OCI-M2 (cell line): ENCODE measurements around the gene SPACA4.
A peak's percentile ranks its signal among the peaks of the same experiment; 100 is the strongest.

Experiments used
- DNase-seq: peaks from one replicate; lab custom pipeline; 2025; ENCODE audit not compliant: unreplicated experiment; lab: John Stamatoyannopoulos, UW

SPACA4 gene

DNA sequence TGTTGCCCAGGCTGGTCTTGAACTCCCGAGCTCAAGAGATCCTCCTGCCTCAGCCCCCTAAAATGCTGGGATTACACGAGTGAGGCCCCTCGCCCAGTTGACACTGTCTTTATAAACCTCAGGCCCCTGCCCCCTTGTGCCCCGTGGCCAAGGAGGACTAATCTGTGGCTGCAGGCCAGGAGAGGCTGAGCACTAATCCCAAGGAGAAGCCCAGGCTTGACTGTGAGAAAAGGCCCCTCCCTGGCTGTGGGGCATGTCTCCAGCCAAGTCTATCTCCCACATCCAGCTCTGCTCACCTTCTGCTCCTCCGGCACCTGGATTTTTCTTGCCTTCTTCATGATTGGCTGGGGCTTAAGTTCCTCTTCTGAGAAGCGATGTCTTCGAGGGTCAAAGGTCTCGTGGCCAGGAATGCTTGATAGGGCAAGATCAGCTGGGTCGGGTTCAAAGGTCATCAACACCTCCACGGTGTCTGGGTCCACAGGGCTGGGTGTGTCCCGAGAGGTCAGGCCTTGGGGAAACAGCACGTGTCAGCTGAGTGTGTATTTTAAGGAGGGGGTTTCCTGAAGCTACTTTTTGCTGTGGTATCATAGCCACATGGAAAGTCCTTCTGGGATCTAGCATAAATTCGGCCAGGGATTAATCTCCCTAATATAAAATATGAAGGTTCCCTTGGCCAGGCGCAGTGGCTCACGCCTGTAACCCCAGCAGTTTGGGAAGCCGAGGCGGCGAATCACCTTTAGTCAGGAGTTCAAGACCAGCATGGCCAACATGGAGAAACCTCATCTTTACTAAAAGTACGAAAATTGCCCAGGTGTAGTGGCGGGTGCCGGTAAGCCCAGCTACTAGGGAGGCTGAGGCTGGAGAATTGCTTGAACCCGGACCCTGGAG, 26.9 kb downstream of the SPACA4 start:
- DNase-seq: no peak

GRCh38 chr19:48634036-48634342, 27.4 kb downstream of the SPACA4 start:
- no peak for DNase-seq

DNA sequence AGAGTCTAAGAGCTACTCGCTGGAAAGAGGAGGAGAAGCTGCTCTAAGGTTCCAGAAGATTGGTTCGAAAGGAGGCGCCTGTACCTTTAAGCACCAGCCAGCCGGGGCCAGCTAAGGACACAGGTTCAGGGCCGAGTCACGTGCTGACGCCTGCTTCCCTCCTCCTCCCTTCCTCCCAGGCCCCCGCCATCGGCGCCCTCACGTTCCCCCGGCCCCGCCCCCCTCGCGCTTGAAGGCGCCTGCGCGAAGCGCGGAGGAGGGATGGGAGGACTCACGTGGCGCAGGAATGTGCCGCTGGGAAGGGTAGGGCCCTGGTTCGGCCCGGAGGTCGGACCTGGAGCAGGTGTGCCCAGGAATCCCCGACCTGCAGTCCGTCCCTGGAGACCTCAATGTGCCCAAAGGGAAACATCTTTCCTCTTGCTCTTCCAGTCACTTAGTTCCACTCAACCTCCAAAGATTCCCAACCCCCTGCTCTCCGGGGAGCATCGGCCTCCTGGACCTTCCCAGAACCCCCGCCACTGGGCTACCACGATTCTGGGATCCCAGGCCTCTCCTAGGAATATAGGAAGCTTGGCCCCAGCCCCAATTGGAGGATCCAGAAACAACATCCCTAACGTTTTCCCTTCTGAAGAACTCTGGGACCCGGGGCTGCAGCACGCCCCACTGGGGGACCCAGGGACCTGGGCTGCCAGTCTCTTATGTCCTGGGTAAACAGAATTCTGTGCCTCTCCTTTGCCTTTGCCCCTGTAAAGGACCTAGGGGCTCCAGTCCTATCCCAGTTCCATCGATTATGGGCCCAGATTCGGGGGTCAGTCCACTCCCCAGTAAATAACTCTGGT, 28.1 kb downstream of the SPACA4 start:
- DNase-seq: peak; percentile 86

- DNase-seq: peak; percentile 59
Measured at GRCh38 chr19:48635263-48635965, 28.9 kb downstream of the SPACA4 start.

DNA sequence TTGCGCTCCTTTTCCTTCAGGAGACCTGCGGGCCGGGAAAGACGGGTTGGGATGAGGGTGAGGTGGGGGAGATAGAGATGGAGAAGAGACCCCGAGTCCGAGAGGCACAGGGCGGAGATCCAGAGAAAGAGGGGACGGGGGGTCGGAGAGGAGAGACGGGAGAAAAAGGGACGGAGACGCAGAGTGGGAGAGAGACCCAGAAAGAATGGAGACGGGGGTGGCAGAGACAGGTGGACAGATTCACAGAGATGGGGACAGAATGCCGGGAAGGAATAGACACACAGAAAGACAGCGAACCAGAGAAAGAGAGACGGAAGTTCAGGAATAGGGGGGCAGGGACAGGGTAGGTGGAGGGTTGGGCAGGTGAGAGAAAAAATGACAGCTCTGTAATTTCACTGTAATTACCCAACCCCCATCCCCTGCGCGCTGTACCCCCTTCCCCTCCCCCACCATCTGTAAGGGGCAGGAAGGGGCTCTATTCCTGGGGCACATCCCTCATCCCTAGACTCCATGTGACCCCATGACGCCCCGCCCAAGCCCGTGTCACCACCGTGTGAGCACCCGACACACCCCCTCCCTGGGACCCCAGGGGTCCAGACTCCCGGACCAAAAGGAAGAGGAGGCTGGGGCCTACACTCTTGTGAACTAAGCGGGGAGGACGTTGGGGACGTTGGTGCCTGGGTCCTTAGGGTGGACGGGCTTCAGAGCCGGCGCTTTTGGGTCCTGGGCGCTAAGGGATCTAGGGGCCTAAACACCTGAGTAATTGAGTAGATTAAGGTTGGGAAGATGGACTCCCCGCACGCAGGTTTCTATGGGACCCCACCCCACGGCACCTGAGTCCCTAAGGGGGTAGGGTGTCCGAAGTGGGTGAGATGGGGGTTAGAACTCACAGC, 29.7 kb downstream of the SPACA4 start:
- DNase-seq: no peak

- DNase-seq: no peak
Measured at GRCh38 chr19:48636859-48637448, 30.4 kb downstream of the SPACA4 start, which contains the start of gene DBP. DBP (minus strand) TSS chr19:48637379; CDS start chr19:48636994, 385 bp downstream.

DNA sequence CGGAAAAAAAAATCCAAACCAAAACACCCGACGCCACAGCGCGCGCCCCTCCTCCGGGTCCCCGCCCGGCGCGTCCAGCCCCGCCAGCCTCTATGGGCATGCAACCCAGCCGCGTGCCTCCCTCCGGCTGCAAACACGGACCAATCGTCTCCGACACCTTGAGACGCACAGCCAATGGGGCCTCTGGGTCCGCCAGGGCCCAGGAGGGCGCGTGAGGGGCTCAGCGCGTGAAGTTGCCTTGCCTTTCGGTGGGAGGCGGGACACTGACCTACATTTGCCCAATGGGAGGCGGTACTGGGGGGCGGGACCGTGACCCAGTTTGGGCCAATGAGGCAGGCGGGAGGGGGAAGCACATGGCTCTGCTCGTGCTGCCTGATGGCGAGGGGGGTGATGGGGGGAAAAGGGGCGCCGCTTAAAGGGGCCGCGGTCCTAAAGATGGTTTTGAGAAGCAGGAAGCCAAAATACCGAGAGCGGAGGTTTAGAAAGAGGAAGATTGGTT, 31.0 kb downstream of the SPACA4 start:
- peak; percentile 93 for DNase-seq

DNA sequence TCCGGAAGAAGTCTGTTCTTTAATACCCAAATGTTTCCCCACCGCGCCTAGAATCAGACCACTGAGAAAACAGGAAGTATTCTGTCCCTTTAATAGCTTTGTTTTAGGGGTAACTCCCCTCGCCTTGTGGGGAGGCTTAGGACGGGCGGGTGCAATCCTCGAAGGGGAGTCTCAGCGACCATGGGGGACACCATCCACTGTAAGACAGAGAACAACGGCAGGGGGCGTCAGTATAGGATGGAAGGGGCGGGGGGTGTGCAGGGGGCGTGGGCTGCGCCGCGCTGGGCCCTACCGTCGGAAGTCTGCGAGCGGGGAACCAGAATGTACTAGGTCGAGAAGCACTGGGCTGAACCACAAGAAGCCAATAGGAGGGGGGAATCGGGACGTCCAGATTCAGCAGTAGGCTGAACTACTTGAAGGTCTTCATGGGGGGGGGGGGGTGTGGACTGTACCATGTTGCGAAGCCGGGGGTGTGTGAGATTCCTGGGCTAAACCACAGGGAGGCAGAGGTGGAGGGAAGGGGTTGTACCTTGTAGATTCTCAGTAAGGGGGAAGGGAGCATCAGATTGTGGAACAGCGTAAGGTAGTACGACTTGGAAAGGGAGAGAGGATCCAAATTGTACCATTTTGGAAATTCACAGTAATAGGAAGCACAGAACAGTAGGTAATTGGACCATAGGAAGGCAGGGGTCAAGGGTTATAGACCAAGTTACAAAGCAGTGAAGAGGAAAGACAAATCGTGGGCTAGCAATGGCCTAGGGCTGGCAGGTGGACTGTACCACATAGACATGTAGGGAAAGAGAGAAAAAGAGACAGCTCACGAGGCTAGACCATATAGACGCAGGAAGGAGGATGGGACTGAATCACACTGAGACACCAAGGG, 31.6 kb downstream of the SPACA4 start:
- DNase-seq: peak; percentile 68

DNA sequence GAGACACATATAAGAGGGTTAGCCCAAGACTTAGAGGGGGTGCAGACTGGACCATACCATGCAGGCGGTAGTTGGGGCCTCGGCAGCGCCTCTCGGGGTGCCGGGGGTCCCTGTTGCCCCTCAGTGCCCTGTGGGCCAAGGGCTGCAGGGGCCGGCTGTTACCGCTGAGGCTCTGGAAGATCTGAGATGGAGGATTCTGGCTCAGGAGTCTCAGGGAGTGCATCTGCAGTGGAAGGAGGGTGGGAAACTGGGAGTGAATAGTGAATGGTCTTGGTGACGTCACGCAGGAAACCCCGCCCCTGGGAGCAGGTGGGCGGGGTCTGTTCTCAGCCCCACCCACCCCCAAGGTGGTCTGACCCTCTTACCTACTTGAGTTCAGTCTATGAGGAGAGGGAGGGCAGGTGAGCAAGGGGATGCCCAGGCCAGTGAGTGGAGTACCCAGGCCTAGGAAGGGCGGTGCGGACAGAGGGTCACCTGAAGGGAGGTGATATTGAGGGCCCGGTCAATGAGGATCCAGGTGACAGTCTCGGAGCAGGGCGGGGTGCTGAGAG, 32.4 kb downstream of the SPACA4 start:
- DNase-seq: no peak

DNA sequence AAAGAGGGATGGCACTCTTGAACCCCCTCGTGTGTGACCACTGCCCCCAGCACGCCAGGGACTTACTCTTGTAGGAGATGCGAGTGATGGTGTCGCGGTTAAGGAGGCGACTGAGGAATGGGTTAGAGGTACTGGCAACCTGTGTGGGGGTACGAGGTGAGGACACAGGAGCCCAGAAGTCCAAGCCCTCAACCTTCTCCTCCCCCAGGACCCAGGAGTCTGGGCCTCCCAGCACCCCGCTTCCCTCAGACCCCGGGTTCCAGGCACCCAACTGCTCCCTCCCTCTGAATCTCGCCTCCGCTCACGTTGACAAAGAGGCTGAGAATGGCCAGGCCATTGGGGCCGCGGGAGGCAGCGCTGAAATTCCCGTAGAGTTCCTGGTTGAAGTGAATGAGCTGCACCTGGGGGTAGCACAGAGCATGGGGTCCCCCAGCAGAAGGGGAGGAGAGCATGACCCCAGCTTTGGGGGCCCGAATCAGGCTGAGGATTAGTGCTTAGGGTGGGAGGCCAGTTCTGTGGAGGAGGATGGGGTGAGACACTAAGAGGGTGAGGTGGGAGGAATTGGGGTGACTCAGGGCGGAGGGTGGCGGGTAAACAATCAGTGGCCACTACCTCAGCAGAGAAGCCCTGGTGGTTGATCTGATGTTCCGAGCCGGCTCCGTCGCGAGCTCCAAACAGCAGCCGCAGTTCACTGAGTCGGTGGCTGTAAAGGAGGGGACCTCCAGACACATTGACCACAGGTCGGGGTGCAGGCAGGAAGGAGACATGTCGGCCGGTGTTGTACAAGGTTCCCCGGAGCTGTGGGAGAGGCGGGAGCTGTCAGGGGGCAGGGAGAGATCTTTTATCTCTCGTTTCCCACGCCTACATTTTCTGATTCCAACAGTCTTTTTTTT, 33.2 kb downstream of the SPACA4 start:
- DNase-seq: no peak

GRCh38 chr19:48641850-48642249, 35.3 kb downstream of the SPACA4 start:
- DNase-seq: no peak

DNA sequence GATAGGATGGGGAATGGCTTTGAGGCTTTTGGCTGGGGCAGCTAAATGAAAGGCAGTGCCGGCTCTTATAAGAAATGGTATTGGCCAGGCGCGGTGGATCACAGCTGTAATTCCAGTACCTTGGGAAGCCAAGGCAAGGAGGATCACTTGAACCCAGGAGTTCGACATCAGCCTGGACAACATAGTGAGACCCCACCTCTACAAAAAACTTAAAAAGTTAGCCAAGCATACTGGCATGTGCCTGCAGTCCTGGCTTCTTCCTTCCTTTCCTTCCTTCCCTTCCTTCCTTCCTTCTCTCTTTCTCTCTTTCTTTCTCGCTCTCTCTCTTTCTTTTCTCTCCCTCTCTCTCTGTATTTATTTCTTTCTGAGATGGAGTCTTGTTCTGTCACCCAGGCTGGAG, 36.3 kb downstream of the SPACA4 start:
- no peak for DNase-seq

DNA sequence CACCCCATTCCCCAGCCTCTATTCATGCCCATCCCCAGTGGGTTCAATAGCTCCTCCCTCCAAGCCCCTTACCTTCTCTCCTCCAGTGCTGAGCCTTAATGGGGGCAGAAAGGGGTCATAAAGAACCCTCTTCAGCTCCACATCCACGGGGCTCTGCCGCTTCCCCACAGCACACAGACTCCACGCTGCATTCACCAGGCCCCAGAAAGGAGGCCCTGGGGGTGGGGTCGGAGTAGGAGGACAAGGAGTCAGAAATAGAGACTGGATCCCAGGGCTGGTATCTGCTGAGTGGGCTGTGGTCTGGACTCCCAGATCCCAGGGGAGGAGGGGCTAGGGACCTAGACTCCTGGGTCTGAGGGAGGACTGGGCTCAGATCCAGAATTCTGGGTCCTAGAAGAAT, 37.8 kb downstream of the SPACA4 start:
- DNase-seq: no peak

DNA sequence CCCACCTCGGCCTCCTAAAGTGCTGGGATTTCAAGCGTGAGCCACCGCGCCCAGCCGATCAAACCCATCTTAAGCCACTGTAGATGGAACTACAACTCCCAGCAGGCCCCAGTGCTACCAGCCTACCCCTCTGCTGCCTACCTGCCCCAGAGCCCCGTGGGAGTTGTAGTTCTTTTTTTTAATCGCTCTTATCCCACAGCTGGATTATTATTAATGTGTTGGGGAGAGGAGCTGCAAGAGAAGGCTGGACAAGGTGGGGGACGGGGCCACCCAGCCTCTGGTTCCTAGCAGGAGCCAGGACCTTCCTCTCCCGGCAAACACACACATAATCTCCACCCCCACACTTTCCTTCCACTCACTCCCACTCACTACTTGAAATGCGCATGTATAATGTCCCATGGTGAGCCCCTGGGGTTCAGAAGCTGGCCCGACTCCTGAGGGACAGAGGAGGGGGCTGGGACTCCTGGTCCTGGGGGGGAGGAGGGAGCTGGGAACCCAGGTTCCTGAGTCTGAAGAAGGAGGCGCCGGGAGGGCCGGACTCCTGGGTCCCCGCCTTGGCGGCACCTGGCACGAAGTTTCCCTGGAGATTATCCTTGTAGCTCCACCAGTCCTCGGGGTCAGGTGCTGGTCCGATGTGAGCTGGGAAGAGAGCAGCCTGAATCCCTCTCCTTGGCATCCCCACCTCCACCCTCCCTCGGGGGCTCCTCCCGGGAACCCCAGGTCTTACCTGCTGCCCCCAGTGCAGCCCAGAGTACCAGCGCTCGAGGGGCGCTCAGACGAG, 38.5 kb downstream of the SPACA4 start:
- peak; percentile 51 for DNase-seq

GRCh38 chr19:48645620-48646000, 39.1 kb downstream of the SPACA4 start:
- DNase-seq: peak; percentile 30

GRCh38 chr19:48646001-48646721, 39.6 kb downstream of the SPACA4 start, which contains the start of gene CA11:
CA11 (minus strand) TSS chr19:48646187; CDS start chr19:48645632, 555 bp downstream.
- peak; percentile 26 for DNase-seq
